PC-3 (cell line): ENCODE measurements around the gene FGFR1OP2.

ENCODE experiments used
- CTCF ChIP-seq: fragments of 300-600 bp; sonication (generic); conservative IDR thresholded peaks from 2 replicates; pipeline ENCODE4 v1.5.1; 2017; ENCODE audit warnings: antibody characterized with exemption, low read depth, mild to moderate bottlenecking, low read length
- EZH2 ChIP-seq: fragments of 300-600 bp; sonication (generic); IDR thresholded peaks from one replicate; pipeline ENCODE4 v1.6.1; 2017; ENCODE audit warnings: antibody characterized with exemption, mild to moderate bottlenecking, low read length; ENCODE audit not compliant: unreplicated experiment
- EZH2phosphoT487 ChIP-seq: fragments of 300-600 bp; sonication (generic); IDR thresholded peaks from 2 replicates; pipeline ENCODE4 v1.6.1; 2018; ENCODE audit warnings: mild to moderate bottlenecking, antibody characterized with exemption, low read length, borderline replicate concordance

GRCh38 chr12:27012982-27013255 is 74.6 kb downstream of the FGFR1OP2 start:
- TF ChIP-seq CTCF, result no peak
- no peak for TF ChIP-seq EZH2phosphoT487
- TF ChIP-seq EZH2, result no peak
